PC-3 (cell line): ENCODE data around the gene FGGY. TPM values are rescaled to one million over a fixed set of nuclear protein-coding genes. Genes with fewer than 3 reads are reported as not detected.

Experiments used
- ATAC-seq: fragments of 200-7000 bp; cut with Tn5 transposase; 2 replicates; pipeline ENCODE4 v1.9.1; 2020; ENCODE audit warnings: mild to moderate bottlenecking, moderate library complexity
- BruUV-seq: library from RNA; stranded (reverse); fragments of 400-500 nt; replicated peaks from 2 replicates; lab custom pipeline; 2021; lab: Mats Ljungman, UMichigan
- CTCF ChIA-PET: fragments of 300-600 bp; sonication (Branson Sonifier 250); formaldehyde crosslinking; loops from one replicate; lab custom pipeline; 2022; ENCODE audit warnings: antibody characterized with exemption; lab: Charles Lee
- POLR2A ChIA-PET: fragments of 300-600 bp; sonication (Branson Sonifier 250); formaldehyde crosslinking; loops from one replicate; lab custom pipeline; 2022; ENCODE audit warnings: antibody characterized with exemption; ENCODE audit not compliant: unreplicated experiment; lab: Charles Lee
- DNase-seq: peaks from one replicate; pipeline ENCODE4 v3.0.0-alpha.2; 2015
- H2AFZ ChIP-seq: fragments of 300-600 bp; sonication (generic); 2 replicates; pipeline ENCODE4 v1.6.0; 2016; ENCODE audit warnings: antibody characterized with exemption, low read length
- H3F3A ChIP-seq: fragments of 300-600 bp; sonication (generic); one replicate; pipeline ENCODE4 v1.6.0; 2017; ENCODE audit warnings: antibody characterized with exemption, low read length, control low read depth, mild to moderate bottlenecking; ENCODE audit not compliant: unreplicated experiment
- H3K27ac ChIP-seq: fragments of 300-600 bp; sonication (generic); 2 replicates; pipeline ENCODE4 v1.5.1; 2016; ENCODE audit warnings: mild to moderate bottlenecking, low read length
- H3K27me3 ChIP-seq: fragments of 300-600 bp; sonication (generic); 2 replicates; pipeline ENCODE4 v1.6.1; 2016; ENCODE audit warnings: low read length, mixed read lengths
- H3K36me3 ChIP-seq: fragments of 300-600 bp; sonication (generic); 2 replicates; pipeline ENCODE4 v1.6.1; 2016; ENCODE audit warnings: low read depth, mixed run types, low read length, mixed read lengths
- H3K4me1 ChIP-seq: fragments of 300-600 bp; sonication (generic); 2 replicates; pipeline ENCODE4 v1.5.1; 2016; ENCODE audit warnings: low read length; ENCODE audit not compliant: insufficient read depth
- H3K4me2 ChIP-seq: fragments of 300-600 bp; sonication (generic); 2 replicates; pipeline ENCODE4 v1.6.0; 2016; ENCODE audit warnings: low read length
- H3K4me3 ChIP-seq: fragments of 300-600 bp; sonication (generic); 2 replicates; pipeline ENCODE4 v1.5.1; 2016; ENCODE audit warnings: mild to moderate bottlenecking, low read length, mixed read lengths
- H3K79me2 ChIP-seq: fragments of 300-600 bp; sonication (generic); 2 replicates; pipeline ENCODE4 v1.6.1; 2017; ENCODE audit warnings: low read length, mixed read lengths
- H3K9ac ChIP-seq: fragments of 300-600 bp; sonication (generic); 2 replicates; pipeline ENCODE4 v1.6.0; 2016; ENCODE audit warnings: mild to moderate bottlenecking, low read length
- H3K9me2 ChIP-seq: fragments of 300-600 bp; sonication (generic); replicated peaks from 2 replicates; pipeline ENCODE4 v1.6.1; 2016; ENCODE audit warnings: mixed run types, low read length, mixed read lengths
- H3K9me3 ChIP-seq: fragments of 300-600 bp; sonication (generic); 2 replicates; pipeline ENCODE4 v1.6.1; 2016; ENCODE audit warnings: low read length, mixed read lengths
- H4K20me1 ChIP-seq: fragments of 300-600 bp; sonication (generic); 2 replicates; pipeline ENCODE4 v1.6.1; 2016; ENCODE audit warnings: low read length, mixed read lengths
- CTCF ChIP-seq: fragments of 300-600 bp; sonication (generic); conservative IDR thresholded peaks from 2 replicates; pipeline ENCODE4 v1.5.1; 2017; ENCODE audit warnings: antibody characterized with exemption, low read depth, mild to moderate bottlenecking, low read length
- EZH2 ChIP-seq: fragments of 300-600 bp; sonication (generic); IDR thresholded peaks from one replicate; pipeline ENCODE4 v1.6.1; 2017; ENCODE audit warnings: antibody characterized with exemption, mild to moderate bottlenecking, low read length; ENCODE audit not compliant: unreplicated experiment
- EZH2phosphoT487 ChIP-seq: fragments of 300-600 bp; sonication (generic); IDR thresholded peaks from 2 replicates; pipeline ENCODE4 v1.6.1; 2018; ENCODE audit warnings: mild to moderate bottlenecking, antibody characterized with exemption, low read length, borderline replicate concordance
- intact Hi-C: fragments of 100-400 bp; cut with micrococcal nuclease; formaldehyde crosslinking; loops from 2 replicates; pipeline ENCODE4 v1.9.0; 2023
- total RNA-seq: library from RNA; depleted of rRNA; stranded (reverse); fragments of >200 nt; gene quantifications from 2 replicates; pipeline ENCODE4 v1.2.3, GENCODE V29; 2014

FGGY gene
- total RNA-seq, 1 experiment from 2014 or later, result 7.4 TPM

- Histone ChIP-seq H3K27me3 (no peaks in the 10 kb centered on the region), H3K4me2 (no peak overlapping the region), H4K20me1 (no peaks in the 10 kb centered on the region), H3K4me1 (no peaks in the 10 kb centered on the region), H3K9me2 (no peaks in the 10 kb centered on the region), H3K27ac (no peak overlapping the region), H3K9me3 (no peaks in the 10 kb centered on the region), H3K79me2 (no peaks in the 10 kb centered on the region), H2AFZ (no peak overlapping the region), H3F3A (no peaks in the 10 kb centered on the region), H3K36me3 (no peaks in the 10 kb centered on the region), H3K4me3 (no peak overlapping the region), H3K9ac (no peak overlapping the region)
- CTCF ChIA-PET, result no interaction called here
- TF ChIP-seq CTCF (no peak), EZH2 (no peak), EZH2phosphoT487 (no peak)
- POLR2A ChIA-PET, result no interaction called here
- intact Hi-C loops, result no loop called here
- no TSS peak for BruUV-seq
- DNase-seq, result no peak
- ATAC-seq, result no peak
These were observed 342.4 kb downstream of the FGGY start for GRCh38 chr1:59639266-59639665.

GRCh38 chr1:59640851-59641250 is 344.0 kb downstream of the FGGY start:
- CTCF ChIA-PET, result no interaction called here
- TF ChIP-seq EZH2phosphoT487 (no peak), CTCF (no peak), EZH2 (no peak)

GRCh38 chr1:59641836-59642235 is 344.9 kb downstream of the FGGY start:
- ATAC-seq (no peak), DNase-seq (no peak)
- ChIA-PET POLR2A (no interaction called here), CTCF (no interaction called here)
- H2AFZ ChIP-seq, result no peak overlapping the region
- no peaks in the 10 kb centered on the region for H3K79me2 ChIP-seq
- no peaks in the 10 kb centered on the region for H3K4me1 ChIP-seq
- H3K4me3 ChIP-seq, result no peak overlapping the region
- TF ChIP-seq EZH2 (no peak), EZH2phosphoT487 (no peak), CTCF (no peak)
- H3K9ac ChIP-seq, result no peak overlapping the region
- H3K36me3 ChIP-seq, result no peaks in the 10 kb centered on the region
- no TSS peak for BruUV-seq
- no peaks in the 10 kb centered on the region for H3K27me3 ChIP-seq
- no peak overlapping the region for H3K4me2 ChIP-seq
- H3K9me3 ChIP-seq, result no peaks in the 10 kb centered on the region
- intact Hi-C loops, result no loop called here
- H3K27ac ChIP-seq, result no peak overlapping the region
- H4K20me1 ChIP-seq, result no peaks in the 10 kb centered on the region
- no peaks in the 10 kb centered on the region for H3F3A ChIP-seq
- H3K9me2 ChIP-seq, result no peaks in the 10 kb centered on the region

More at GRCh38 chr1:59640851-59641250, 344.0 kb downstream of the FGGY start:
- ATAC-seq, result no peak
- Histone ChIP-seq H3F3A (no peaks in the 10 kb centered on the region), H3K9me3 (no peaks in the 10 kb centered on the region), H3K27me3 (no peaks in the 10 kb centered on the region), H3K9me2 (no peaks in the 10 kb centered on the region), H3K9ac (no peak overlapping the region), H3K79me2 (no peaks in the 10 kb centered on the region), H3K4me2 (no peak overlapping the region), H4K20me1 (no peaks in the 10 kb centered on the region), H3K4me1 (no peaks in the 10 kb centered on the region), H3K27ac (no peak overlapping the region), H2AFZ (no peak overlapping the region), H3K4me3 (no peak overlapping the region), H3K36me3 (no peaks in the 10 kb centered on the region)
- intact Hi-C loops, result no loop called here
- POLR2A ChIA-PET, result no interaction called here
- no TSS peak for BruUV-seq
- no peak for DNase-seq
